GM21367 (cell line): Measurements from ENCODE around the gene FNDC5.

Source experiments
- ATAC-seq: cut with Tn5 transposase; IDR thresholded peaks from one replicate; pipeline ENCODE4 v1.9.1; 2021; ENCODE audit not compliant: unreplicated experiment

Gene FNDC5

GRCh38 chr1:32885676-32886003 lies 14.9 kb upstream of the FNDC5 start:
- no peak for ATAC-seq

- no peak for ATAC-seq
Observed at GRCh38 chr1:32884726-32885125, 14.0 kb upstream of the FNDC5 start.

GRCh38 chr1:32884032-32884372 lies 13.3 kb upstream of the FNDC5 start:
- ATAC-seq: no peak

GRCh38 chr1:32883338-32884031 lies 12.8 kb upstream of the FNDC5 start:
- ATAC-seq: no peak

GRCh38 chr1:32881871-32882850 lies 11.4 kb upstream of the FNDC5 start:
- no peak for ATAC-seq

- no peak for ATAC-seq
Observed at GRCh38 chr1:32881291-32881690, 10.6 kb upstream of the FNDC5 start.

GRCh38 chr1:32878637-32879041 lies 7.9 kb upstream of the FNDC5 start:
- ATAC-seq: no peak

GRCh38 chr1:32878183-32878582 lies 7.5 kb upstream of the FNDC5 start:
- ATAC-seq: no peak

GRCh38 chr1:32877211-32878110 lies 6.7 kb upstream of the FNDC5 start:
- ATAC-seq: no peak

- no peak for ATAC-seq
Observed at GRCh38 chr1:32876341-32877210, 5.9 kb upstream of the FNDC5 start.

GRCh38 chr1:32874860-32875752 lies 4.4 kb upstream of the FNDC5 start:
- ATAC-seq: no peak

GRCh38 chr1:32873484-32873883 lies 2.8 kb upstream of the FNDC5 start:
- no peak for ATAC-seq

- ATAC-seq: no peak
Observed at GRCh38 chr1:32872192-32872460, 1.4 kb upstream of the FNDC5 start.

GRCh38 chr1:32871364-32872191 lies 866 bp upstream of the FNDC5 start:
- ATAC-seq: no peak

GRCh38 chr1:32869923-32870614 lies 643 bp downstream of the FNDC5 start:
- no peak for ATAC-seq

GRCh38 chr1:32868806-32869455 lies 1.8 kb downstream of the FNDC5 start:
- no peak for ATAC-seq

GRCh38 chr1:32868085-32868484 lies 2.6 kb downstream of the FNDC5 start:
- no peak for ATAC-seq

GRCh38 chr1:32867671-32868070 lies 3.0 kb downstream of the FNDC5 start:
- ATAC-seq: no peak
